B cell (primary cell): ENCODE results near the gene NAP1L5. TPM values are rescaled to one million over a fixed set of nuclear protein-coding genes. Genes with fewer than 3 reads are reported as not detected.

Experiments
- ATAC-seq: fragments of 200-7000 bp; cut with Tn5 transposase; one replicate; pipeline ENCODE4 v1.10.0; 2021; ENCODE audit warnings: low read depth, mild to moderate bottlenecking, moderate number of reproducible peaks, moderate library complexity
- CTCF ChIA-PET: fragments of 350-600 bp; sonication (Branson Sonifier 250); formaldehyde crosslinking; loops from one replicate; lab custom pipeline; 2021; ENCODE audit warnings: antibody characterized with exemption, inconsistent platforms; lab: Charles Lee
- POLR2A ChIA-PET: fragments of 350-600 bp; sonication (Branson Sonifier 250); formaldehyde crosslinking; loops from one replicate; lab custom pipeline; 2021; ENCODE audit warnings: antibody characterized with exemption; lab: Charles Lee
- DNase-seq: peaks from one replicate; pipeline ENCODE4 v3.0.0; 2013
- H2AFZ ChIP-seq: 2 replicates; pipeline ENCODE4 v1.6.1; 2012; ENCODE audit warnings: mild to moderate bottlenecking, low read depth, low read length; ENCODE audit not compliant: insufficient read depth, poor library complexity, severe bottlenecking
- H3K27ac ChIP-seq, 2 donors: 1 replicate in 1 of 2; 2 replicates in 1 of 2; pipeline ENCODE4 v1.5.1; 2012 to 2013; ENCODE audit warnings: low read length in 2 of 2, mild to moderate bottlenecking in 2 of 2, moderate library complexity in 1 of 2
- H3K27me3 ChIP-seq, 4 experiments: fragments of 200-600 bp in 1 of 4; sonication (generic) in 1 of 4; replicated peaks in 1 of 4; 1 replicate in 2 of 4; 2 replicates in 2 of 4; pipeline versions ENCODE4 v1.6.1 to v1.7.0; 2013 to 2016; ENCODE audit warnings: low read length in 3 of 4, mild to moderate bottlenecking in 2 of 4, mixed read lengths in 1 of 4, moderate library complexity in 1 of 4; ENCODE audit not compliant: insufficient read depth in 4 of 4, control insufficient read depth in 3 of 4; ENCODE audit errors: control extremely low read depth in 1 of 4
- H3K36me3 ChIP-seq, 2 experiments: replicated peaks in 1 of 2; 1 replicate in 1 of 2; 2 replicates in 1 of 2; pipeline versions ENCODE4 v1.6.1 to v1.7.1; 2013; ENCODE audit warnings: low read length in 1 of 2; ENCODE audit not compliant: insufficient read depth in 2 of 2, control insufficient read depth in 1 of 2; ENCODE audit errors: control extremely low read depth in 1 of 2, extremely low read depth in 1 of 2
- H3K4me1 ChIP-seq, 2 donors: fragments of 200-600 bp in 1 of 2; sonication (generic) in 1 of 2; 1 replicate in 1 of 2; 2 replicates in 1 of 2; pipeline versions ENCODE4 v1.5.1 to v1.6.1; 2013 to 2017; ENCODE audit warnings: low read length in 2 of 2; ENCODE audit not compliant: control insufficient read depth in 2 of 2, insufficient read depth in 2 of 2
- H3K4me2 ChIP-seq: replicated peaks from 2 replicates; pipeline ENCODE3; 2012; ENCODE audit warnings: mild to moderate bottlenecking, low read depth, low read length; ENCODE audit not compliant: poor library complexity, severe bottlenecking
- H3K4me3 ChIP-seq, 5 experiments: fragments of 200-600 bp in 1 of 5; sonication (generic) in 1 of 5; 1 replicate in 3 of 5; 2 replicates in 2 of 5; pipeline versions ENCODE4 v1.5.1 to v1.7.0; 2011 to 2016; ENCODE audit warnings: low read length in 4 of 5, mild to moderate bottlenecking in 4 of 5, low read depth in 2 of 5, control low read depth in 1 of 5, moderate library complexity in 1 of 5; ENCODE audit not compliant: insufficient read depth in 1 of 5; ENCODE audit errors: control extremely low read depth in 1 of 5, extremely low read depth in 1 of 5
- H3K79me2 ChIP-seq: fragments of 200-600 bp; sonication (generic); one replicate; pipeline ENCODE4 v1.6.0; 2016; ENCODE audit warnings: low read length; ENCODE audit not compliant: control insufficient read depth, insufficient read depth
- H3K9ac ChIP-seq: fragments of 200-600 bp; sonication (generic); 2 replicates; pipeline ENCODE4 v1.6.1; 2017; ENCODE audit warnings: mild to moderate bottlenecking, low read length, moderate library complexity
- H3K9me3 ChIP-seq, 3 donors: one replicate each; pipeline versions ENCODE4 v1.6.1 to v1.7.1; 2013; ENCODE audit warnings: low read length in 2 of 3; ENCODE audit not compliant: control insufficient read depth in 2 of 3, insufficient read depth in 1 of 3; ENCODE audit errors: control extremely low read depth in 1 of 3
- H4K20me1 ChIP-seq: 2 replicates; pipeline ENCODE4 v1.6.0; 2012; ENCODE audit warnings: mild to moderate bottlenecking, low read length; ENCODE audit not compliant: insufficient read depth, control insufficient read depth, poor library complexity, severe bottlenecking
- H3K27ac Mint-ChIP-seq: one replicate; pipeline ENCODE4 v1.8.0; 2021; ENCODE audit warnings: mixed read lengths
- H3K27me3 Mint-ChIP-seq: one replicate; pipeline ENCODE4 v1.8.0; 2021; ENCODE audit warnings: mixed read lengths
- H3K4me1 Mint-ChIP-seq: one replicate; pipeline ENCODE4 v1.8.0; 2021; ENCODE audit warnings: mixed read lengths
- H3K4me3 Mint-ChIP-seq: one replicate; pipeline ENCODE4 v1.8.0; 2021; ENCODE audit warnings: mixed read lengths
- H3K9me3 Mint-ChIP-seq: one replicate; pipeline ENCODE4 v1.8.0; 2022; ENCODE audit warnings: mixed read lengths; ENCODE audit not compliant: insufficient read depth
- CTCF ChIP-seq: fragments of 200-600 bp; IDR thresholded peaks from one replicate; pipeline ENCODE4 v1.8.0; 2022; ENCODE audit warnings: antibody characterized with exemption, mild to moderate bottlenecking
- EZH2 ChIP-seq: IDR thresholded peaks from 2 replicates; pipeline ENCODE4 v1.6.1; 2012; ENCODE audit warnings: borderline replicate concordance, low read depth, mild to moderate bottlenecking, moderate library complexity, low read length; ENCODE audit not compliant: insufficient read depth, poor library complexity, severe bottlenecking
- whole genome bisulfite sequencing: methylation state at CpG from one replicate; pipeline ENCODE4 v1.1.5; 2013; ENCODE audit warnings: missing lambda C conversion rate; ENCODE audit not compliant: insufficient coverage; 5-methylcytosine and 5-hydroxymethylcytosine counted together
- intact Hi-C: fragments of 100-400 bp; cut with micrococcal nuclease; formaldehyde crosslinking; loops from one replicate; pipeline ENCODE4 v1.10.0; 2022
- polyA plus RNA-seq: library from polyadenylated mRNA; depleted of rRNA; stranded (reverse); fragments of >200 nt; gene quantifications from 2 replicates; pipeline ENCODE4 v1.2.3, GENCODE V29; 2012
- total RNA-seq, 2 donors: library from RNA; stranded (reverse); fragments of 120-200 nt in 1 of 2; gene quantifications; 1 replicate in 1 of 2; 2 replicates in 1 of 2; pipeline versions ENCODE4 v1.2.3 to v1.2.4, GENCODE V29; 2013 to 2022

The NAP1L5 gene
- total and polyA plus RNA-seq, 2 donors (not counting 1 experiment from before 2014, with no cell fraction given) = 1.5 to 1.7 TPM

GRCh38 chr4:88734403-88734949, 36.8 kb upstream of the NAP1L5 start:
- H4K20me1 ChIP-seq = no peaks in the 10 kb centered on the region
- ChIA-PET CTCF (no interaction called here), POLR2A (no interaction called here)
- no peaks in the 10 kb centered on the region for H3K79me2 ChIP-seq
- Mint-ChIP-seq H3K27me3 (no peaks in the 10 kb centered on the region), H3K4me3 (no peak overlapping the region), H3K4me1 (peaks cover 18% of the 10 kb centered on the region), H3K27ac (no peak overlapping the region), H3K9me3 (no peaks in the 10 kb centered on the region)
- H3K4me3 ChIP-seq = no peak overlapping the region
- ATAC-seq (no peak), DNase-seq (no peak)
- WGBS = 100% methylated on average over 1 of the region's 3 CpGs
- TF ChIP-seq EZH2 (no peak), CTCF (no peak)
- no peaks in the 10 kb centered on the region for H3K9me3 ChIP-seq
- H3K27ac ChIP-seq = no peak overlapping the region
- no peak overlapping the region for H2AFZ ChIP-seq
- intact Hi-C loops = no loop called here
- H3K4me1 ChIP-seq = peaks cover 16% of the 10 kb centered on the region in 2 donors
- no peaks in the 10 kb centered on the region for H3K36me3 ChIP-seq
- no peak overlapping the region for H3K9ac ChIP-seq
- H3K27me3 ChIP-seq = no peaks in the 10 kb centered on the region
- no peak overlapping the region for H3K4me2 ChIP-seq

GRCh38 chr4:88732714-88733368, 35.2 kb upstream of the NAP1L5 start:
- H3K9ac ChIP-seq = no peak overlapping the region
- POLR2A ChIA-PET = no interaction called here

More at GRCh38 chr4:88732714-88733368, 35.2 kb upstream of the NAP1L5 start:
- peaks cover 7 to 8% of the 10 kb centered on the region in 2 donors for H3K4me1 ChIP-seq
- H4K20me1 ChIP-seq = no peaks in the 10 kb centered on the region
- DNase-seq (no peak), ATAC-seq (no peak)
- Mint-ChIP-seq H3K4me3 (no peak overlapping the region), H3K27me3 (no peaks in the 10 kb centered on the region), H3K4me1 (peaks cover 10% of the 10 kb centered on the region), H3K27ac (no peak overlapping the region), H3K9me3 (no peaks in the 10 kb centered on the region)
- H3K27ac ChIP-seq = no peak overlapping the region
- H3K4me3 ChIP-seq = no peak overlapping the region
- peaks cover 3 to 5% of the 10 kb centered on the region in 2 experiments for H3K36me3 ChIP-seq
- intact Hi-C loops = no loop called here
- H2AFZ ChIP-seq = no peak overlapping the region
- no peak overlapping the region for H3K4me2 ChIP-seq
- H3K9me3 ChIP-seq = no peaks in the 10 kb centered on the region
- H3K27me3 ChIP-seq = no peaks in the 10 kb centered on the region
- no peaks in the 10 kb centered on the region for H3K79me2 ChIP-seq
- WGBS = no CpG with 5 or more reads among the region's 5 CpGs
- CTCF ChIA-PET = no interaction called here
- TF ChIP-seq CTCF (no peak), EZH2 (no peak)
